Stimulated activated CD4-positive, alpha-beta T cell treated with anti-CD3 and anti-CD28 coated beads, TNF-alpha, amount 100 ng/mL, for 24 hours (primary cell): ENCODE data around the gene AGFG1.
"Not testable (repeated sequence)": the region's sequence is repeated elsewhere in the genome, so short reads cannot be mapped to it uniquely, and the experiment has no call there.

Source experiments
- DNase-seq, 3 experiments: peaks; one replicate each; pipeline ENCODE4 v3.0.0-alpha.2; 2020; ENCODE audit warnings: low read depth in 3 of 3

The AGFG1 gene

DNA sequence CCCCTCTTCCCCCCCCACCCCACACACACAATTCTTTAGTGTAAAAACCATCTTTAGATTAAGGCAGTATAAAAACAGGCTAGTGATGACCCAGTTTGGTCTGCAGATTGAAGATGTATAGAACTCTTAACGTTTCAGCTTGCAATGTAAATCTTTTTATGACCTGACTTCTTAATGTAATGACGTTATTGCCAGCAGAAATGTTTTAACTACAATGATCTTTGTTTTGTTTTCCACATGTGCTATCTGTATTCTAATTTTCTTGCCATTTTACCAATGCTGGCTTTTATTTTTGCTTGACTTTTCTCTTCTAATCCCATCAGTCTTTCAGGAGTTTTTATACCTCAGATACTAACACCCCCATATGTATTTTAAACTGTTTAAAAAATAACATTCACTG lies 25.2 kb downstream of the AGFG1 start:
- no peak for DNase-seq

- DNase-seq: no peak
These were observed 27.8 kb downstream of the AGFG1 start for GRCh38 chr2:227499627-227500300.

DNA sequence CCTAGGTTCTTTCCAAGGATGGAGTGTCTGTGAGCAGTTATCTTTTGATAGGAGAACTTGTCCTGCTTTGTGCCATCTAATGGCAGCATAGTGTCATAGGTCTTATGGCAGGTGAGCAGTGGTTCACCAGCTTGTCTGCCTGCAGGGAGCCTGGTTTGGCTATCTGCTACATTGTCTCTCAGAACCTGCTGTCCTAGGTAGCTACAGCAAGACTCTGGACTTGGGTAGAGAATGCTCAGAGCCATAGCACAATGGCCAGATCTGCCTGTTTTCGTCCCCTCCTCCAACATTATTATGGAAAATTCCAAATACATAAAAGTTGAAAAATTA lies 28.3 kb downstream of the AGFG1 start:
- DNase-seq: no peak

DNA sequence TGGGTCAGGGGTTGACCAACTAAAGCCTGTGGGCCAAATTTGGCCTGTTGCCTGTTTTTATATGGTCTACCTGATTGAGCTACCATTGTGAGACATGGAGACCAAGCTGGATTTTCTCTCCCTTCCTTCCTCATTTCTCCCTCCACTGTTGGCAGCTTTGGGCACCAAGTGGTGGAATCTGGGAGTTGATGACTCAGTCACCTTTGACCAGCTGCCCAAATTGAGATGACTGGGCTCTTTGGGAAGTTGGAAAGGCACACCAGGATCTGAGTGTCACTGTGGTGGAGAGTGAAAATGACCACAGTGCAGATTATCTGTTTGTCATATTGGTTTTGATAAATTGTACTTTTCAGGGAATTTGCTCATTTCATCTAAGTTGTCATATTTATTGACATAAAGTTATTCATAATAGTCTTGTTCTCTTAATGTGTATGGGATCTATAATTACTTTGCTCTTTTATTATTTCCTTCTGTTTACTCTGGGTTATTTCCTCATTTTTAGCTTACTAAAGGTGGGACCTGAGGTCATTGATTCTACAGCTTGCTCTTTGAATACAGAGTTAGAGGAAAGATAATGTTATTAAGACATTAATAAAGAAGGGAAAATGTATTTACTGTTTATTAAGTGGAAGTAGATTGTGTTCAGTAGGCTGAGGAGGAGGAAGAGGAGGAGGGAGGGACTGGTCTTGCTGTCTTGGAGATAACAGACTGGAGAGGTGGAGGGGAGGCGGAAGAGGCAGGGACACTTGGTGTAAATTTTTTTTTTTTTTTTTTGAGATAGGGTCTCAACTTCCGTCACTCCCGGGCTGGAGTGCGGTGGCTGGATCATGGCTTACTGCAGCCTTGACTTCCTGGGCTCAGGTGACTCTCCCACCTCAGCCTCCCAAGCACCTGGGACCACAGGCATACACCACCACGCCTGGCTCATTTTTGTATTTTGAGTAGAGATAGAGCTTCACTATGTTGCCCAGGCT lies 31.8 kb downstream of the AGFG1 start:
- DNase-seq: no peak

DNA sequence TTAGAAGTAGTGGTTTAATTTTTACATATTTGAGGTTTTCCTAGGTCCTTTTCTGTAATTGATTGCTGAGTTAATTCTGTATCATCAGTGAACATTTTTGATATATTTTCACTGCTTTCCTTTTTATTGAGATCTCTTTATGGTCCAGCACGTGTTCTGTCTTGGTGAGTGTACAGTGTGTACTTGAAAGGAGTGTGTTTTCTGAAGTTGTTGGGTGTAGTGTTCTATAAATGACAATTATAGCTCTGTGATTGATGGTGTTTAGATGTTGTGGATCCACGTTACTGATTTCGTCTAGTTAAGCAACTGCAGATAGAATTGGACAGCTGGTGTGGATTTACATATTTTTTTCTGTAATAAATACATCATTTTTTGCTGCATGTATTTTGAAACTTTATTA lies 32.7 kb downstream of the AGFG1 start:
- no peak for DNase-seq

DNA sequence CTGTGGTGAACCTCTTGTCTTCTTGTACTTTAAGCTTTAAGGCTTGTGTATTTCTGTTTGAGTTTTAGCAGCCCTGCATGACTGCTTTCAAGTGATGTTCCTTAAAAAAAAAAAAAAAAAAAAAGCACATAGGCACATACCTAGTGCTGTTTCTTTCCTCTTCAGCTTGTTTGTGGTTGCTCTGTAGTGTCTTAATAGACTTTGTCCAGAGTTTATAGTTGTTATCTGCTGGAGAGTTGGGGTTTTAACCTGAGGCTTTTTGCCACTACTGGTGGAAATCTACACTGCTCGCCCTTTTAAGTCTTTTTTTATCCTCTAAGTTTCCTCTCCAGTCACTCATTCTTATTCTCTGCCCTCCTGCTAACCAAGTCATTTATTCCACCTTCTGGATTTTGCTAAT lies 34.5 kb downstream of the AGFG1 start:
- DNase-seq: no peak

GRCh38 chr2:227507963-227508362 lies 36.0 kb downstream of the AGFG1 start:
- no peak for DNase-seq

DNA sequence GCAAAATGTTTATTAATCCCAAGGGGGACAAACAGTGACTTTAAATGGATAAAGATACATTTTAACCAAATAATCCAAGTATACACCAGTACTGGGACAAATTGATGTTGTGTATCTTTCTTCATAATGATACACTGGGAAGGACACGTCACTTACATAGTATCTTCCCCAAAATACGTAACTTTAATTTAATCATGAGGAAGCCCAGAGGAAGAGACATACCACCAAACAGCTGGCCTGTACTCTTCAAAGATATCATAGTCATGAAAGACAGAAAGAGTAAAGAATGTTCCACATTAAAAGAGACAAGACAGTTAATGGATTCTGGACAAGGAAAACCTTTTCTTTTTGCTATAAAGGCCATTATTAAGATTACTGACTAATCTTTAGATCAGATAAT lies 37.1 kb downstream of the AGFG1 start:
- DNase-seq: no peak

- no peak for DNase-seq
These were observed 38.1 kb downstream of the AGFG1 start for GRCh38 chr2:227509824-227510619.

- no peak for DNase-seq
These were observed 38.6 kb downstream of the AGFG1 start for GRCh38 chr2:227510620-227510958.

- DNase-seq: no peak
These were observed 39.4 kb downstream of the AGFG1 start for GRCh38 chr2:227511239-227511930.

- no peak for DNase-seq
These were observed 40.0 kb downstream of the AGFG1 start for GRCh38 chr2:227511955-227512354.

GRCh38 chr2:227513113-227513512 lies 41.2 kb downstream of the AGFG1 start:
- no peak for DNase-seq

GRCh38 chr2:227515742-227516141 lies 43.8 kb downstream of the AGFG1 start:
- DNase-seq: no peak

- DNase-seq: no peak
These were observed 45.8 kb downstream of the AGFG1 start for GRCh38 chr2:227517724-227518123.

- DNase-seq: not testable (repeated sequence)
These were observed 46.4 kb downstream of the AGFG1 start for GRCh38 chr2:227518278-227518865.

GRCh38 chr2:227521178-227521577 lies 49.2 kb downstream of the AGFG1 start:
- not testable (repeated sequence) for DNase-seq

GRCh38 chr2:227524665-227525064 lies 52.7 kb downstream of the AGFG1 start:
- DNase-seq: no peak

DNA sequence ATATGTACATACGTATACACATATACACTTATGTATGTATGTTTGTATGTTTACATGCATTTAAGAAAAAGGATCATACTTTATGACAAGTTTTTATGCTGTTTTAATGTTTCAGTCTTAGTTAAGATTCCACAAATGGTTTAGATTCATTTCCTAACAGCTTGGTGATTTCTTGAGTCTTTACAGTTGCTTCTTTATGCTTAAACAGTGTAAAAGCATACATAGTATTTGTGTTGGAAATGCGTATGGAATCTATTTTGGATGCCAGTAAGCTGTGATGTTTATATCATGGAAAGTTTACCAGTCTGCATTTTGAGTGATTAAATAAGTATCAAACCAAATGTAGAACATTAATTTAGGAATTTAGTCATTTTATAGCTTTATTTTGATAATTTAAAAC lies 55.4 kb downstream of the AGFG1 start:
- DNase-seq: no peak

DNA sequence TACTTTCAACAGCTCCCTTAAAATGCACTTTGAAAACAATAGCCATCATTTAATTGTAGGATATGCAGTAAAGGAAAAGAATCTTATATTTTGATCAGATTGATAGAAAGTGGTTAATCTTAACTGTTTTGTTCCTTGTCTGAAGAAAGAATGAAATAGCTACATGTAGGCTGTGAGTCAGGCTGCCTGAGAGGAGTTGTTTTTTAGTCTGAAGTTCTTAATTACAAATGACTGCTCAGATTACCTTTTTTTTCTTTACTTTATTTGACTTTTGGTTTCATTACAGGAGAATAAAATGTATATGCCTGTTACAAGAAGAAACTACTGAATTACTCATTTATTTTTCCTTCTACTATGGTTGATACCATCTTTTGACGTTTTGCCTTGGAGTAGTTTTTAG lies 56.8 kb downstream of the AGFG1 start:
- no peak for DNase-seq

DNA sequence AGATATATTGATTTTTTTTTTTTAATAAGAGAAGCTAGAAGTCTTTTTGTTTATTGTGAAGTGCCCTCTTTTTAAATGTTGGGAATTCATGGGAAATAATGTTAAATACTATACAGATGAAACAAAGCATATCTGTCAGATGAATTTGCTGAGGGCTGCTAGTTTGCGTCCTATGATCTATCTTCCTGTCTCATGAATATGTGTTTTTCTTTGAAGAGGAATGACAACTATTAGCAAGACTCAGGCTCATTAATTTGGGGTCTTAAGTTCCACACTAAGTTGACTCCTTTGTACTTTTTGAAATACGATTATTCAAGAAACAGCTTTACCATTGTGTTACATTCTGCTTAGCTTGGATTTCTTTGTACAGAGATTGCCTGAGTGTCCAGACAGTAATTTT lies 57.9 kb downstream of the AGFG1 start:
- no peak for DNase-seq

GRCh38 chr2:227534714-227535113 lies 62.8 kb downstream of the AGFG1 start:
- no peak for DNase-seq
